ENCODE measurements around the gene UVSSA. TPM values are rescaled to one million over a fixed set of nuclear protein-coding genes. Genes with fewer than 3 reads are reported as not detected.

UVSSA gene
- polyA plus RNA-seq, 1 donor from 2014 or later: 13.3 TPM

DNA sequence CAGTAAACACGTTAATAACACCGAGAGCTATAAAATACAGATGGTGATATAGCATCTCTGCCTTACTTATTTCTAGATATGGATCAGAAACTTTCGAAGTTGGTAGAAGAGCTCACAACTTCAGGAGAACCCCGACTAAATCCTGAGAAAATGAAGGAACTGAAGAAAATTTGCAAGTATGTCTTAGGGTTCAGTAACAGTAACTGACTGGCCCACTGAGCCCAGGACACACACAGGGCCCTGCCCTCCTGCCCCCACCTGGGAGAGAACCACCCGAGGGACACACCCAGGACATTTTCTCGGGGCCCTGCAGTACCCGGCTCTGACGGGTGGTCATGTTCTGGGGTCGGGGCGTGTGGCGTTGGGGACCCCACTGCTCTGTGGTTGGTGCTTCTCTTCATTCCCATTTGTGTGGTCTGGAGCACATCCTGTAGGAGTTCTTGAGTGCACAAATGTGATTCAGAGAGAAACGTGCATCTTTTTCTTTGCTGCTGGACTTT is 1.1 kb downstream of the UVSSA start:
- H3F3A ChIP-seq (ENCODE audit: insufficient read depth, low read length, poor library complexity, severe bottlenecking): no peaks in the 10 kb centered on the region
- H3K9ac ChIP-seq (ENCODE audit: low read length): peak overlapping the region; percentile 93
- TF ChIP-seq, protein P1, sequence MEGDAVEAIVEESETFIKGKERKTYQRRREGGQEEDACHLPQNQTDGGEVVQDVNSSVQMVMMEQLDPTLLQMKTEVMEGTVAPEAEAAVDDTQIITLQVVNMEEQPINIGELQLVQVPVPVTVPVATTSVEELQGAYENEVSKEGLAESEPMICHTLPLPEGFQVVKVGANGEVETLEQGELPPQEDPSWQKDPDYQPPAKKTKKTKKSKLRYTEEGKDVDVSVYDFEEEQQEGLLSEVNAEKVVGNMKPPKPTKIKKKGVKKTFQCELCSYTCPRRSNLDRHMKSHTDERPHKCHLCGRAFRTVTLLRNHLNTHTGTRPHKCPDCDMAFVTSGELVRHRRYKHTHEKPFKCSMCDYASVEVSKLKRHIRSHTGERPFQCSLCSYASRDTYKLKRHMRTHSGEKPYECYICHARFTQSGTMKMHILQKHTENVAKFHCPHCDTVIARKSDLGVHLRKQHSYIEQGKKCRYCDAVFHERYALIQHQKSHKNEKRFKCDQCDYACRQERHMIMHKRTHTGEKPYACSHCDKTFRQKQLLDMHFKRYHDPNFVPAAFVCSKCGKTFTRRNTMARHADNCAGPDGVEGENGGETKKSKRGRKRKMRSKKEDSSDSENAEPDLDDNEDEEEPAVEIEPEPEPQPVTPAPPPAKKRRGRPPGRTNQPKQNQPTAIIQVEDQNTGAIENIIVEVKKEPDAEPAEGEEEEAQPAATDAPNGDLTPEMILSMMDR (IDR thresholded peaks at IDR 0.05; ENCODE audit: poor library complexity, severe bottlenecking): no peak
- TF ChIP-seq EP300 (conservative IDR thresholded peaks at IDR 0.05; ENCODE audit: poor library complexity, severe bottlenecking): no peak
- TF ChIP-seq MXI1 (conservative IDR thresholded peaks at IDR 0.05; ENCODE audit: poor library complexity, severe bottlenecking): no peak
- no peak for TF ChIP-seq SMC3 (conservative IDR thresholded peaks at IDR 0.05; ENCODE audit: poor library complexity)
- TF ChIP-seq, protein P2, sequence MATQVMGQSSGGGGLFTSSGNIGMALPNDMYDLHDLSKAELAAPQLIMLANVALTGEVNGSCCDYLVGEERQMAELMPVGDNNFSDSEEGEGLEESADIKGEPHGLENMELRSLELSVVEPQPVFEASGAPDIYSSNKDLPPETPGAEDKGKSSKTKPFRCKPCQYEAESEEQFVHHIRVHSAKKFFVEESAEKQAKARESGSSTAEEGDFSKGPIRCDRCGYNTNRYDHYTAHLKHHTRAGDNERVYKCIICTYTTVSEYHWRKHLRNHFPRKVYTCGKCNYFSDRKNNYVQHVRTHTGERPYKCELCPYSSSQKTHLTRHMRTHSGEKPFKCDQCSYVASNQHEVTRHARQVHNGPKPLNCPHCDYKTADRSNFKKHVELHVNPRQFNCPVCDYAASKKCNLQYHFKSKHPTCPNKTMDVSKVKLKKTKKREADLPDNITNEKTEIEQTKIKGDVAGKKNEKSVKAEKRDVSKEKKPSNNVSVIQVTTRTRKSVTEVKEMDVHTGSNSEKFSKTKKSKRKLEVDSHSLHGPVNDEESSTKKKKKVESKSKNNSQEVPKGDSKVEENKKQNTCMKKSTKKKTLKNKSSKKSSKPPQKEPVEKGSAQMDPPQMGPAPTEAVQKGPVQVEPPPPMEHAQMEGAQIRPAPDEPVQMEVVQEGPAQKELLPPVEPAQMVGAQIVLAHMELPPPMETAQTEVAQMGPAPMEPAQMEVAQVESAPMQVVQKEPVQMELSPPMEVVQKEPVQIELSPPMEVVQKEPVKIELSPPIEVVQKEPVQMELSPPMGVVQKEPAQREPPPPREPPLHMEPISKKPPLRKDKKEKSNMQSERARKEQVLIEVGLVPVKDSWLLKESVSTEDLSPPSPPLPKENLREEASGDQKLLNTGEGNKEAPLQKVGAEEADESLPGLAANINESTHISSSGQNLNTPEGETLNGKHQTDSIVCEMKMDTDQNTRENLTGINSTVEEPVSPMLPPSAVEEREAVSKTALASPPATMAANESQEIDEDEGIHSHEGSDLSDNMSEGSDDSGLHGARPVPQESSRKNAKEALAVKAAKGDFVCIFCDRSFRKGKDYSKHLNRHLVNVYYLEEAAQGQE (IDR thresholded peaks at IDR 0.05; ENCODE audit: borderline replicate concordance): no peak
- TF ChIP-seq RAD21 (conservative IDR thresholded peaks at IDR 0.05): no peak
- TF ChIP-seq TAF1 (IDR thresholded peaks at IDR 0.05; ENCODE audit: low read depth): no peak
- no peak for TF ChIP-seq EZH2 (IDR thresholded peaks at IDR 0.05; ENCODE audit: borderline replicate concordance, insufficient read depth, low read length, poor library complexity, severe bottlenecking)
- no peak for TF ChIP-seq POLR2AphosphoS5 (IDR thresholded peaks at IDR 0.05)
- peak overlapping the region; percentile 69 for H3K4me2 ChIP-seq (ENCODE audit: low read length)
- H3K4me3 ChIP-seq (ENCODE audit: low read length): peak overlapping the region; percentile 99
- H3K36me3 ChIP-seq (ENCODE audit: insufficient read depth, low read length): no peaks in the 10 kb centered on the region
- H3K9me2 ChIP-seq (ENCODE audit: insufficient read depth, low read length): no peaks in the 10 kb centered on the region
- no peak overlapping the region for H2AFZ ChIP-seq (ENCODE audit: low read depth, low read length)
- no peaks in the 10 kb centered on the region for H4K20me1 ChIP-seq (ENCODE audit: insufficient read depth)
- H3K27ac ChIP-seq (ENCODE audit: low read length): peak overlapping the region; percentile 87
- no peaks in the 10 kb centered on the region for H3K79me2 ChIP-seq (replicated peaks; ENCODE audit: insufficient read depth, low read length)
- no peaks in the 10 kb centered on the region for H3K27me3 ChIP-seq (ENCODE audit: insufficient read depth, low read depth, low read length)
- no peaks in the 10 kb centered on the region for H3K9me3 ChIP-seq (ENCODE audit: low read length)

DNA sequence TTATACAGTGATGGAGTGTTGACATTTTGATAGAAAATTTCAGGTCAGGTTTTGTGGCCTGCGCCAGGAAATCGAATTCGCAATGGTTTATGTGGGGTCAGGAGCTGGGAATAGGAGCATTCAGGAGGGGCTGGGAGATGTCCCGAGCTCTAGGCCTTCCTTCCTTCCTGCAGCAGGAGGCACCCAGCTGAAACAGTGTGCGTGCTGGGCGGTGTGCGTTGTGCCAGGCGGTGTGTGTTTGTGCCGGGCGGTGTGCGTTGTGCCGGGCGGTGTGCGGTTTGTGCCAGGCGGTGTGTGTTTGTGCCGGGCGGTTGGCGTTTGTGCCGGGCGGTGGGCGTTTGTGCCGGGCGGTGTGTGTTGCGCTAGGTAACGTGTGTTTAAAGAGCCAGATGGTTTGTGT is 1.7 kb downstream of the UVSSA start:
- Histone ChIP-seq H4K20me1 (ENCODE audit: insufficient read depth) (no peaks in the 10 kb centered on the region), H2AFZ (ENCODE audit: low read depth, low read length) (no peak overlapping the region), H3K9me3 (ENCODE audit: low read length) (no peaks in the 10 kb centered on the region), H3K4me2 (ENCODE audit: low read length) (no peak overlapping the region), H3K9ac (ENCODE audit: low read length) (no peak overlapping the region), H3F3A (ENCODE audit: insufficient read depth, low read length, poor library complexity, severe bottlenecking) (no peaks in the 10 kb centered on the region), H3K79me2 (replicated peaks; ENCODE audit: insufficient read depth, low read length) (no peaks in the 10 kb centered on the region), H3K27ac (ENCODE audit: low read length) (no peak overlapping the region), H3K36me3 (ENCODE audit: insufficient read depth, low read length) (no peaks in the 10 kb centered on the region), H3K27me3 (ENCODE audit: insufficient read depth, low read depth, low read length) (no peaks in the 10 kb centered on the region), H3K9me2 (ENCODE audit: insufficient read depth, low read length) (no peaks in the 10 kb centered on the region), H3K4me3 (ENCODE audit: low read length) (peak overlapping the region; percentile 99)
- no peak for TF ChIP-seq POLR2AphosphoS5 (IDR thresholded peaks at IDR 0.05)
- TF ChIP-seq, protein P1 (IDR thresholded peaks at IDR 0.05; ENCODE audit: poor library complexity, severe bottlenecking): no peak
- TF ChIP-seq TAF1 (IDR thresholded peaks at IDR 0.05; ENCODE audit: low read depth): no peak
- no peak for TF ChIP-seq RAD21 (conservative IDR thresholded peaks at IDR 0.05)
- TF ChIP-seq, protein P2 (IDR thresholded peaks at IDR 0.05; ENCODE audit: borderline replicate concordance): no peak
- no peak for TF ChIP-seq MXI1 (conservative IDR thresholded peaks at IDR 0.05; ENCODE audit: poor library complexity, severe bottlenecking)
- TF ChIP-seq SMC3 (conservative IDR thresholded peaks at IDR 0.05; ENCODE audit: poor library complexity): no peak
- no peak for TF ChIP-seq EZH2 (IDR thresholded peaks at IDR 0.05; ENCODE audit: borderline replicate concordance, insufficient read depth, low read length, poor library complexity, severe bottlenecking)
- TF ChIP-seq EP300 (conservative IDR thresholded peaks at IDR 0.05; ENCODE audit: poor library complexity, severe bottlenecking): no peak

All from neural cell (in vitro differentiated cells).